Smooth muscle cell (in vitro differentiated cells): ENCODE measurements around the gene ZNF385B. TPM values are rescaled to one million over a fixed set of nuclear protein-coding genes. Genes with fewer than 3 reads are reported as not detected.

Experiments used
- DNase-seq: peaks from one replicate; lab custom pipeline; 2025; ENCODE audit not compliant: unreplicated experiment; lab: John Stamatoyannopoulos, UW
- H2AFZ ChIP-seq: fragments of 200-600 bp; sonication (generic); 2 replicates; pipeline ENCODE4 v1.6.0; 2016; ENCODE audit warnings: antibody characterized with exemption, low read depth, mild to moderate bottlenecking
- H3F3A ChIP-seq: fragments of 200-600 bp; sonication (generic); 2 replicates; pipeline ENCODE4 v1.6.0; 2017; ENCODE audit warnings: antibody characterized with exemption, low read depth
- H3K27ac ChIP-seq: fragments of 200-600 bp; sonication (generic); 2 replicates; pipeline ENCODE4 v1.5.1; 2016; ENCODE audit warnings: low read depth, mild to moderate bottlenecking
- H3K27me3 ChIP-seq: fragments of 200-600 bp; sonication (generic); 2 replicates; pipeline ENCODE4 v1.6.1; 2016; ENCODE audit warnings: low read depth, mild to moderate bottlenecking
- H3K36me3 ChIP-seq: fragments of 200-600 bp; sonication (generic); 2 replicates; pipeline ENCODE4 v1.5.1; 2016; ENCODE audit warnings: low read depth
- H3K4me1 ChIP-seq: fragments of 200-600 bp; sonication (generic); 2 replicates; pipeline ENCODE4 v1.5.1; 2016; ENCODE audit warnings: low read depth
- H3K4me2 ChIP-seq: fragments of 200-600 bp; sonication (generic); 2 replicates; pipeline ENCODE4 v1.6.0; 2016; ENCODE audit warnings: mild to moderate bottlenecking
- H3K4me3 ChIP-seq: fragments of 200-600 bp; sonication (generic); 2 replicates; pipeline ENCODE4 v1.5.1; 2016; ENCODE audit warnings: mild to moderate bottlenecking
- H3K79me2 ChIP-seq: fragments of 200-600 bp; sonication (generic); 2 replicates; pipeline ENCODE4 v1.6.0; 2016; ENCODE audit warnings: low read depth, mild to moderate bottlenecking
- H3K9ac ChIP-seq: fragments of 200-600 bp; sonication (generic); 2 replicates; pipeline ENCODE4 v1.6.0; 2016; ENCODE audit warnings: low read depth
- H3K9me3 ChIP-seq: fragments of 200-600 bp; sonication (generic); replicated peaks from 2 replicates; pipeline ENCODE4 v1.5.1; 2016; ENCODE audit warnings: low read depth
- H4K20me1 ChIP-seq: fragments of 200-600 bp; sonication (generic); 2 replicates; pipeline ENCODE4 v1.6.0; 2016; ENCODE audit warnings: low read depth
- CTCF ChIP-seq: fragments of 200-600 bp; sonication (generic); IDR thresholded peaks from 2 replicates; pipeline ENCODE4 v1.5.1; 2017; ENCODE audit warnings: borderline replicate concordance, mild to moderate bottlenecking, antibody characterized with exemption; ENCODE audit not compliant: insufficient read depth, poor library complexity, severe bottlenecking
- WGBS: methylation state at CpG from one replicate; pipeline ENCODE4 v1.1.7; 2016; ENCODE audit warnings: low lambda C conversion rate; 5-methylcytosine and 5-hydroxymethylcytosine counted together
- polyA plus RNA-seq: library from polyadenylated mRNA; unstranded; fragments of >200 nt; fragmentation: Nextera tagmentation; extraction: Ambion mirVana; gene quantifications from 2 replicates; pipeline ENCODE4 v1.2.1, GENCODE V29; 2016
- total RNA-seq: library from RNA; depleted of rRNA; stranded (reverse); fragments of >200 nt; gene quantifications from 2 replicates; pipeline ENCODE4 v1.2.3, GENCODE V29; 2014

ZNF385B gene
- total and polyA plus RNA-seq, 2 experiments from 2014 or later: 1.4 to 3.2 TPM

- H3F3A ChIP-seq: no peaks in the 10 kb centered on the region
- no peak for DNase-seq
- no peaks in the 10 kb centered on the region for H3K36me3 ChIP-seq
- no peaks in the 10 kb centered on the region for H3K79me2 ChIP-seq
- no peak overlapping the region for H3K27ac ChIP-seq
- no peaks in the 10 kb centered on the region for H3K27me3 ChIP-seq
- no peak overlapping the region for H3K9ac ChIP-seq
- 86% methylated on average over 2 of the region's 2 CpGs for whole genome bisulfite sequencing
- no peak overlapping the region for H2AFZ ChIP-seq
- no peaks in the 10 kb centered on the region for H4K20me1 ChIP-seq
- no peaks in the 10 kb centered on the region for H3K9me3 ChIP-seq
- H3K4me3 ChIP-seq: no peak overlapping the region
- H3K4me2 ChIP-seq: no peak overlapping the region
- H3K4me1 ChIP-seq: peaks cover 30% of the 10 kb centered on the region
- no peak for TF ChIP-seq CTCF
Observed at GRCh38 chr2:179545024-179545423, 316.4 kb downstream of the ZNF385B start.

- DNase-seq: no peak
- Histone ChIP-seq H3K9me3 (no peaks in the 10 kb centered on the region), H3K4me3 (no peak overlapping the region), H3K9ac (no peak overlapping the region), H3K36me3 (no peaks in the 10 kb centered on the region), H3F3A (no peaks in the 10 kb centered on the region), H3K27ac (no peak overlapping the region), H4K20me1 (no peaks in the 10 kb centered on the region), H3K27me3 (no peaks in the 10 kb centered on the region), H3K79me2 (no peaks in the 10 kb centered on the region), H2AFZ (no peak overlapping the region), H3K4me1 (peaks cover 22% of the 10 kb centered on the region), H3K4me2 (no peak overlapping the region)
- WGBS: 52% methylated on average over 3 of the region's 3 CpGs
- no peak for TF ChIP-seq CTCF
Observed at GRCh38 chr2:179543361-179543901, 318.0 kb downstream of the ZNF385B start.

GRCh38 chr2:179541586-179541985, 319.8 kb downstream of the ZNF385B start:
- Histone ChIP-seq H3K27me3 (no peaks in the 10 kb centered on the region), H3K9me3 (no peaks in the 10 kb centered on the region), H4K20me1 (no peaks in the 10 kb centered on the region), H3K4me1 (peaks cover 22% of the 10 kb centered on the region), H3K4me2 (no peak overlapping the region), H3K4me3 (no peak overlapping the region), H3K79me2 (no peaks in the 10 kb centered on the region), H3F3A (no peaks in the 10 kb centered on the region), H2AFZ (peak overlapping the region; percentile 31), H3K9ac (no peak overlapping the region), H3K36me3 (no peaks in the 10 kb centered on the region), H3K27ac (no peak overlapping the region)
- DNase-seq: no peak
- no peak for TF ChIP-seq CTCF
- 97% methylated on average over 4 of the region's 4 CpGs for WGBS

GRCh38 chr2:179539124-179539511, 322.3 kb downstream of the ZNF385B start:
- Histone ChIP-seq H3K27me3 (no peaks in the 10 kb centered on the region), H3K79me2 (no peaks in the 10 kb centered on the region), H3K9ac (no peak overlapping the region), H4K20me1 (no peaks in the 10 kb centered on the region), H3K36me3 (no peaks in the 10 kb centered on the region), H3K4me1 (peaks cover 13% of the 10 kb centered on the region), H3K4me3 (no peak overlapping the region), H3F3A (no peaks in the 10 kb centered on the region), H2AFZ (no peak overlapping the region), H3K27ac (no peak overlapping the region), H3K9me3 (no peaks in the 10 kb centered on the region), H3K4me2 (no peak overlapping the region)
- WGBS: 95% methylated on average over 1 of the region's 1 CpG
- DNase-seq: no peak
- TF ChIP-seq CTCF: no peak
